GM12891 (cell line): ENCODE measurements around the gene SCAMP1.
"Not testable (repeated sequence)": the region's sequence is repeated elsewhere in the genome, so short reads cannot be mapped to it uniquely, and the experiment has no call there.

Experiments used
- DNase-seq: peaks from one replicate; pipeline ENCODE4 v3.0.0; 2011; ENCODE audit warnings: low spot score; ENCODE audit not compliant: insufficient read length
- FAIRE-seq: peaks from 2 replicates; lab custom pipeline; 2011; peaks lifted over from hg19 to GRCh38; lab: Jason Lieb, UNC
- PAX5 ChIP-seq: IDR thresholded peaks from 2 replicates; pipeline ENCODE4 v1.6.1; 2011; ENCODE audit warnings: low read length, moderate library complexity, mild to moderate bottlenecking; ENCODE audit not compliant: insufficient read depth, severe bottlenecking
- POLR2A ChIP-seq: IDR thresholded peaks from 2 replicates; pipeline ENCODE4 v1.6.1; 2011; ENCODE audit warnings: low read depth, low read length, control low read depth
- POLR2AphosphoS5 ChIP-seq: IDR thresholded peaks from 2 replicates; pipeline ENCODE4 v1.6.1; 2011; ENCODE audit warnings: low read depth, low read length, control low read depth
- POU2F2 ChIP-seq: IDR thresholded peaks from 2 replicates; pipeline ENCODE4 v1.6.1; 2011; ENCODE audit warnings: low read depth, mild to moderate bottlenecking, control low read depth, low read length, moderate library complexity
- SPI1 ChIP-seq: IDR thresholded peaks from 2 replicates; pipeline ENCODE4 v1.6.1; 2011; ENCODE audit warnings: low read depth, low read length, control low read depth
- TAF1 ChIP-seq: IDR thresholded peaks from 2 replicates; pipeline ENCODE4 v1.6.1; 2011; ENCODE audit warnings: low read depth, low read length, control low read depth

The SCAMP1 gene

GRCh38 chr5:78377718-78378105 lies 17.3 kb downstream of the SCAMP1 start:
- no peak for TF ChIP-seq SPI1
- no peak for TF ChIP-seq TAF1
- TF ChIP-seq POU2F2: no peak
- no peak for DNase-seq

GRCh38 chr5:78387468-78388153 lies 27.2 kb downstream of the SCAMP1 start:
- no peak for TF ChIP-seq POU2F2
- no peak for TF ChIP-seq POLR2A
- no peak for TF ChIP-seq PAX5
- no peak for TF ChIP-seq SPI1
- no peak for TF ChIP-seq POLR2AphosphoS5
- no peak for TF ChIP-seq TAF1
- DNase-seq (no peak), FAIRE-seq (no peak)

More at GRCh38 chr5:78377718-78378105, 17.3 kb downstream of the SCAMP1 start:
- peak; percentile 13 for FAIRE-seq

DNA sequence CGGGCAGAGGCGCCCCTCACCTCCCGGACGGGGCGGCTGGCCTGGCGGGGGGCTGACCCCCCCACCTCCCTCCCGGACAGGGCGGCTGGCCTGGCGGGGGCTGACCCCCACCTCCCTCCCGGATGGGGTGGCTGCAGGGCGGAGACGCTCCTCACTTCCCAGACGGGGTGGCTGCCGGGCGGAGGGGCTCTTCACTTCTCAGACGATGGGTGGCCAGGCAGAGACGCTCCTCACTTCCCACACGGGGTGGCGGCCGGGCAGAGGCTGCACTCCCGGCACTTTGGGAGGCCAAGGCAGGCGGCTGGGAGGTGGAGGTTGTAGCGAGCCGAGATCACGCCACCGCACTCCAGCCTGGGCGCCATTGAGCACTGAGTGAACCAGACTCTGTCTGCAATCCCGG lies 30.9 kb downstream of the SCAMP1 start:
- not testable (repeated sequence) for DNase-seq, FAIRE-seq

GRCh38 chr5:78397831-78398230 lies 37.4 kb downstream of the SCAMP1 start:
- FAIRE-seq (no peak), DNase-seq (no peak)
- TF ChIP-seq SPI1 (no peak), PAX5 (no peak), POLR2A (no peak), TAF1 (no peak), POLR2AphosphoS5 (no peak), POU2F2 (no peak)

DNA sequence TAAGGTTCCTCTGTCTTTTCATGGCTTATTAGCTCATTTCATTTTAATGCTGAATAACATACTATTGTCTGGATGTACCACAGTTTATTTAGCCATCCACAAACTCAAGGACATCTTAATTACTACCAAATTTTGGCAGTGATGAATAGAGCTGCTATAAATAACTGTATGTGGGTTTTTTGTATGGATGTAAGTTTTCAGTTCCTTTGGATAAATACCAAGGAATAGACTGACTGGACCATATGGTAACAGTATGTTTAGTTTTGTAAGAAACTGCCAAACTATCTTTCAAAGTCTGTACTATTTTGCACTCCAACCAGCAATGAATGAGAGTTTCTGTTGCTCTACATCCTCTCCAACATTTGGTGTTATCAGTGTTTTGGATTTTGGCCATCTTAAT lies 38.7 kb downstream of the SCAMP1 start:
- DNase-seq: no peak
- no peak for FAIRE-seq
- TF ChIP-seq TAF1 (no peak), PAX5 (no peak), SPI1 (no peak), POU2F2 (no peak), POLR2A (no peak), POLR2AphosphoS5 (no peak)

- peak; percentile 16 for FAIRE-seq
- TF ChIP-seq POLR2AphosphoS5: no peak
- no peak for TF ChIP-seq SPI1
- no peak for TF ChIP-seq PAX5
- no peak for TF ChIP-seq POU2F2
- TF ChIP-seq POLR2A: no peak
- no peak for TF ChIP-seq TAF1
- DNase-seq: no peak
Observed at GRCh38 chr5:78404682-78405293, 44.4 kb downstream of the SCAMP1 start.

DNA sequence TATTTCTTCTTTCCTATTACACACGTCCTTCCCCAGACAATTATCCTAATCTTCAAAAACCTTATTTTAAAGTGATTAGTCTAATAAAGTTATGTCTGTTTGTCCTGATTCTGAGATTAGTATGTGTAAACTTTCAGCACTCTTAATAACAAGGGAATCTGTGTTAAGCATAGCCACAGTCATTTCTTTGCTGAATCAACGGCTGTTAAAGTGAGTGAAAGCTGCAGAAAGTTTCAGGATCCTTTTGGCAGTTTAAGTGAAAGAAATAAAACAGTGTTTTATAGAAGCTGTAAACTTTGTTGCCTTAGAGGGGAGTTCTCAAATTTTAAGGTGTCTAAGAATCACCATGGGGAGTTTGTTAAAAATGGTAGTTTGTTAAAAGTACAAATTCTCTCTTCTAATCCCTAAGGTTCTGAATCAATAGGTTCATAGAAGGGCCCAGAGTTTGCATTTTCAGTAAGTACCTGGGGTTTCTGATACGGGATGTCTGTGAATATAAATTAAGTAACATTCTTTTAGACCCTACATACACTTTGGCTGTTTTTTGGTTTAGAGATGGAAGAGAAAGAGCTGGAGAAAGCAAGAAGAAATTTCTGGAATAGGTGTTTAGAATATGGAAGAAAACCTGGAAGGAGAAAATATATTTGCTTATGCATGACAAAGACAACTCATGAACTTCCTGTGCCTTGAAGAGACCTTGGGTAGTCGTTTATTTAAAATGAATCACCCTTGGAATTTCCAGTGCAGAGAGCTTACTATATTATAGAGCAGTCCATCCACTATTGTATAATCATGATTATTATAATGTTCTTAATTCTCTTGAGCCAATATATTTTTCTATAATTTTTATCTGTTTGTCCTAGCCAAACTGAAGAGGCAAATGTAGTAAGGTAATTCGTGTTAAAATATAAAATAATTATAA lies 45.7 kb downstream of the SCAMP1 start:
- TF ChIP-seq PAX5 (no peak), POLR2AphosphoS5 (no peak), TAF1 (no peak), POU2F2 (no peak), POLR2A (no peak), SPI1 (no peak)
- DNase-seq (no peak), FAIRE-seq (peak; percentile 65)

GRCh38 chr5:78407458-78407857 lies 47.0 kb downstream of the SCAMP1 start:
- TF ChIP-seq TAF1: no peak
- TF ChIP-seq POLR2AphosphoS5: no peak
- TF ChIP-seq POU2F2: no peak
- no peak for TF ChIP-seq PAX5
- no peak for TF ChIP-seq SPI1
- TF ChIP-seq POLR2A: no peak
- DNase-seq (no peak), FAIRE-seq (no peak)

DNA sequence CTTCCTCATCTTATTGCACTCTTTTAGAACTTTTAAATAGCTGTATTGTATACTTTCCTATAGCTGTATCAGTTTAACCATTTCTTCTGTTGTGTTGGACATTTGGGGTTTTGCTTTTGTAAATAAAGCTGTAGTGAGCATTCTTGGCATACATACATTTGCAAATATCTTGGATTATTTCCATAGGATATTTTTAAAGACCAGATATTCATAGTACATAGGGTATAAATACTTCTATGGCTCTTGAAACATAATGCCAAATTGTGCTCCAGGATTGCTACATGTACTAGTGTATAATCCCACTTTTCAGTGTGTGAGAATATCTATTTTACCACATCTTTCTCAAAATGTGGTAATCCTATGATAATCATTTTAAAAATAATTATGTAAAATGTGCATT lies 51.2 kb downstream of the SCAMP1 start:
- TF ChIP-seq PAX5: no peak
- TF ChIP-seq SPI1: no peak
- TF ChIP-seq TAF1: no peak
- no peak for TF ChIP-seq POLR2A
- no peak for TF ChIP-seq POU2F2
- TF ChIP-seq POLR2AphosphoS5: no peak
- DNase-seq (no peak), FAIRE-seq (no peak)
